Measurements from ENCODE around the gene SRRM2. TPM values are rescaled to one million over a fixed set of nuclear protein-coding genes. Genes with fewer than 3 reads are reported as not detected.

Gene SRRM2
- total and polyA plus RNA-seq, 9 of the 15 experiments (the other 6 are each of a cell fraction or from before 2014, with no cell fraction given): 26.7 to 563 (median 81.1) TPM

GRCh38 chr16:2770057-2770951 lies 17.9 kb downstream of the SRRM2 start (continued):
- TF ChIP-seq ZMIZ1 (IDR thresholded peaks at IDR 0.05; ENCODE audit: low read depth in 2 of 2, low read length in 2 of 2) (0 out of 4 replicates have a peak, but pooled peaks of 1 of the 2 experiments have one; percentile 17), RBM22 (IDR thresholded peaks at IDR 0.05; ENCODE audit: low read depth, low read length, poor library complexity, severe bottlenecking) (peak; percentile 90), NRF1 (conservative IDR thresholded peaks at IDR 0.05 in 1 of 2, IDR thresholded peaks at IDR 0.05 in 1 of 2) (0 out of 4 replicates have a peak, but pooled peaks of 1 of the 2 experiments have one; percentile 14), ZSCAN29 (IDR thresholded peaks at IDR 0.05) (no peak), SP1 (CRISPR knock-in tag; IDR thresholded peaks at IDR 0.05) (peak; percentile 25; the same call in 1 of the 2 replicates), SFPQ (IDR thresholded peaks at IDR 0.05; ENCODE audit: low read depth, low read length) (no peak), DNMT1 (IDR thresholded peaks at IDR 0.05) (no peak), ZNF239 (CRISPR knock-in tag; IDR thresholded peaks at IDR 0.05) (no peak), SIN3A (IDR thresholded peaks at IDR 0.05; ENCODE audit: borderline replicate concordance in 2 of 2, control insufficient read depth in 1 of 2, low read depth in 2 of 2, low read length in 2 of 2) (0 out of 4 replicates have a peak, but pooled peaks of 1 of the 2 experiments have one; percentile 22), BRCA1 (IDR thresholded peaks at IDR 0.05) (no peak), BRCA1 (CRISPR knock-in tag; IDR thresholded peaks at IDR 0.05) (no peak), MAFG (tag; conservative IDR thresholded peaks at IDR 0.05) (no peak), ATF1 (CRISPR knock-in tag; IDR thresholded peaks at IDR 0.05) (no peak), ATF1 (tag; IDR thresholded peaks at IDR 0.05) (no peak), ZNF707 (CRISPR knock-in tag; conservative IDR thresholded peaks at IDR 0.05) (no peak), ARHGAP35 (IDR thresholded peaks at IDR 0.05; ENCODE audit: partially characterized antibody) (no peak), ZNF384 (IDR thresholded peaks at IDR 0.05; ENCODE audit: low read depth, low read length) (no peak), SRF (CRISPR knock-in tag; IDR thresholded peaks at IDR 0.05) (no peak), ZNF217 (CRISPR knock-in tag; IDR thresholded peaks at IDR 0.05) (no peak), POLR2A (conservative IDR thresholded peaks at IDR 0.05) (peak; percentile 49; the same call in 1 of the 2 replicates), E2F3 (CRISPR knock-in tag; IDR thresholded peaks at IDR 0.05) (no peak), PTTG1 (tag; IDR thresholded peaks at IDR 0.05; ENCODE audit: low read depth) (no peak)
